ENCODE data around the gene LAMB1. TPM values are rescaled to one million over a fixed set of nuclear protein-coding genes. Genes with fewer than 3 reads are reported as not detected.

Gene LAMB1
- total RNA-seq, 1 experiment from 2014 or later = 101 TPM

DNA sequence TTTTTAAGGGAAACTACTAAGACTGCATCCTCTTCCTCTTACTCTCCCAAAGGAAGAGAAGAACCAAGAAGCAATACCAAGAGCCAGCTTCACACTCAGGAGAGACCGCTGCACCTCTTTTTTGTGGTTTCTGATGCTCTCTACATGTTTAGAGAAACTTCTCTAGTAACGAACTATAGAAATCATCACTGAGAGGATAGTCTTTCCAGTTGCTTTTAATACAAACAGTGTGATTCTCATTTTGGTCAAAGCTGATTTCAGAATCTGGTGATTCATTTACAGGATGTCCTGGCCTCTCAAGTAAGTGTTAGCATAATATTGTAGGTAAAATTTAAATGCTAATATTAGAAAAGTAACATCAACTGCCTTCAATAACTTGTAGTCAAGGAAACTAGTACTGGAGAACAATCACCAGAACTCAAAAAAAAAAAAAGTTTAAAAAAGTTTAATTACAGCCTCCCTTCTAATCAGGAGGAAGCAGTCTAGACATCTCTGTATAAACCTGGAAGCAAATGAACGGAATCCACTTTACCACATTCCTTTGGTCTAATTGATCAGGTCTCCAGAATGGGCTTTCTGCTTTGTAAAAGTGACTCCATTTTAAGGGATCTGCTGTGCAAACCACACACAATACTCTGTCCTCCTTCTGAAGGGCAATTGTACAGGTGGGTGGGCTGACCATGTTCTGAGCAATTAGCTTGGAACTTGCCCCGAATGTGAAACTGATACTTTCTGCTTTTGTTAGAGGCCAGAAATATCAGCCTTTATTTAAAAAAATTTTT, 3.0 kb downstream of the LAMB1 start:
- H3K79me2 ChIP-seq (ENCODE audit: low read length) = peaks cover 54% of the 10 kb centered on the region
- peaks cover 14% of the 10 kb centered on the region for H3F3A ChIP-seq (ENCODE audit: low read length, unreplicated experiment)
- ChIA-PET CTCF (interaction anchor here (0.7 kb wide), 1 partner anchor 873 kb away, joined by 4 read pairs; no protein-coding TSS in a partner anchor), POLR2A (ENCODE audit: unreplicated experiment) (no interaction called here)
- no peaks in the 10 kb centered on the region for H3K9me2 ChIP-seq (replicated peaks; ENCODE audit: low read length)
- H3K4me2 ChIP-seq (ENCODE audit: low read length) = peak overlapping the region; percentile 99
- BruUV-seq (replicated peaks) = no TSS peak
- H3K36me3 ChIP-seq (ENCODE audit: low read depth, low read length) = peaks cover 10% of the 10 kb centered on the region; the same call in 1 of the 2 replicates
- no peak overlapping the region for H3K9ac ChIP-seq (ENCODE audit: low read length)
- H3K27me3 ChIP-seq (ENCODE audit: low read length) = no peaks in the 10 kb centered on the region
- H3K9me3 ChIP-seq (ENCODE audit: low read length) = no peaks in the 10 kb centered on the region
- no peaks in the 10 kb centered on the region for H4K20me1 ChIP-seq (ENCODE audit: low read length)
- intact Hi-C loops (cut with micrococcal nuclease) = loop anchor here (5.0 to 10.0 kb wide), 3 partner anchors 108 to 255 kb away; partner anchors contain the start of genes CBLL1 and DLD
- peak overlapping the region; percentile 87 for H3K4me3 ChIP-seq (ENCODE audit: low read length)
- H3K4me1 ChIP-seq (ENCODE audit: insufficient read depth, low read length) = peaks cover 83% of the 10 kb centered on the region
- no peak for DNase-seq
- H2AFZ ChIP-seq (ENCODE audit: low read length) = no peak overlapping the region
- no peak for TF ChIP-seq EZH2phosphoT487 (IDR thresholded peaks at IDR 0.05; ENCODE audit: borderline replicate concordance, low read length)
- TF ChIP-seq, protein P1, sequence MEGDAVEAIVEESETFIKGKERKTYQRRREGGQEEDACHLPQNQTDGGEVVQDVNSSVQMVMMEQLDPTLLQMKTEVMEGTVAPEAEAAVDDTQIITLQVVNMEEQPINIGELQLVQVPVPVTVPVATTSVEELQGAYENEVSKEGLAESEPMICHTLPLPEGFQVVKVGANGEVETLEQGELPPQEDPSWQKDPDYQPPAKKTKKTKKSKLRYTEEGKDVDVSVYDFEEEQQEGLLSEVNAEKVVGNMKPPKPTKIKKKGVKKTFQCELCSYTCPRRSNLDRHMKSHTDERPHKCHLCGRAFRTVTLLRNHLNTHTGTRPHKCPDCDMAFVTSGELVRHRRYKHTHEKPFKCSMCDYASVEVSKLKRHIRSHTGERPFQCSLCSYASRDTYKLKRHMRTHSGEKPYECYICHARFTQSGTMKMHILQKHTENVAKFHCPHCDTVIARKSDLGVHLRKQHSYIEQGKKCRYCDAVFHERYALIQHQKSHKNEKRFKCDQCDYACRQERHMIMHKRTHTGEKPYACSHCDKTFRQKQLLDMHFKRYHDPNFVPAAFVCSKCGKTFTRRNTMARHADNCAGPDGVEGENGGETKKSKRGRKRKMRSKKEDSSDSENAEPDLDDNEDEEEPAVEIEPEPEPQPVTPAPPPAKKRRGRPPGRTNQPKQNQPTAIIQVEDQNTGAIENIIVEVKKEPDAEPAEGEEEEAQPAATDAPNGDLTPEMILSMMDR (conservative IDR thresholded peaks at IDR 0.05; ENCODE audit: low read depth, low read length) = no peak
- TF ChIP-seq EZH2 (IDR thresholded peaks at IDR 0.05; ENCODE audit: low read length, unreplicated experiment) = no peak
- H3K27ac ChIP-seq (ENCODE audit: low read length) = peak overlapping the region; percentile 11; the same call in 1 of the 2 replicates
- no peak for ATAC-seq

DNA sequence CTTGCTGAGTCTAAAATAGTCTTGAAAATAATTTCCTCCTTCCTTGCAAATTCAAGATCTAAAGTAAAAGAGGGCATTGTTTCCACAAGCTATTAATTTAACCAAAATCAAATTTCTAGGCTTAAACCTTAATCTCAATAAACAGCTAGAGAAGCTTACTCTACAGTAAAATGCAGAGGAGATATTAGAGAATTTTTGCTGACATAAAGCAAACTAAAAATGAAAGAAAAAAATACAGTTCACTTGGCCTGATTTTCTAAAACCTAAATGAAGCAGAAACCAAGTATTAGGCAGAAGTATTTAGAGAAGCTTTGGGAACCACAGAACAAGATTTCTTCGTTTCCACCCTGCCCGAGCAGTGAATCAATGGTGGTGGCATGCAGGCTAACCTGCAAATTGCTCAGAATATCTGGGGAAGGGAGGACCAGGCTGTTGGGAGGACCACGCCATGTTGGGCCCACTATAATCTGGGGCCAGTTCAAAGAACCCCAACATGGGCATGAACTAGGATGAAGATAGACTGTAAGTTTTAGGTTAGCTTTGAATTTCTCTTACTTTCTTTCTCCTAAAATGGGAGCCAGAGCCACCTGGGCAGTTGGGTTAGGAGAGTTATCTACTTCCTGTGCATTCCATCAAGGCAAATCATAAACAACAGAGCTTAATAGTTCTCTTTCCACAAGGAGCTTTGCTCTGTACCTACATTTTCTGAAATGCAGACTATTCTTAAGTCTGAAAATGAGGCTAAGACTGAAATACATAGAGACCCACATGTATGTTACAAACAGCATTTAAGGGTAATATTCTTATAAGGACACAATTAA, 4.1 kb downstream of the LAMB1 start:
- POLR2A ChIA-PET (ENCODE audit: unreplicated experiment) = interaction anchor here (0.7 kb wide), 1 partner anchor 163 kb away, joined by 3 read pairs; no protein-coding TSS in a partner anchor
- peaks cover 54% of the 10 kb centered on the region for H3K79me2 ChIP-seq (ENCODE audit: low read length)

More for the DNA sequence above, 4.1 kb downstream of the LAMB1 start:
- no peak for ATAC-seq
- Histone ChIP-seq H3K9me2 (replicated peaks; ENCODE audit: low read length) (no peaks in the 10 kb centered on the region), H3F3A (ENCODE audit: low read length, unreplicated experiment) (peaks cover 14% of the 10 kb centered on the region), H3K9me3 (ENCODE audit: low read length) (no peaks in the 10 kb centered on the region), H3K27me3 (ENCODE audit: low read length) (no peaks in the 10 kb centered on the region), H3K9ac (ENCODE audit: low read length) (no peak overlapping the region), H3K4me2 (ENCODE audit: low read length) (peak overlapping the region; percentile 99), H4K20me1 (ENCODE audit: low read length) (no peaks in the 10 kb centered on the region), H2AFZ (ENCODE audit: low read length) (no peak overlapping the region), H3K4me1 (ENCODE audit: insufficient read depth, low read length) (peaks cover 83% of the 10 kb centered on the region), H3K4me3 (ENCODE audit: low read length) (peak overlapping the region; percentile 20; the same call in 1 of the 2 replicates), H3K27ac (ENCODE audit: low read length) (peak overlapping the region; percentile 2), H3K36me3 (ENCODE audit: low read depth, low read length) (peaks cover 19% of the 10 kb centered on the region)
- intact Hi-C loops (cut with micrococcal nuclease) = loop anchor here (5.0 kb wide), 1 partner anchor 148 kb away; no protein-coding TSS in a partner anchor
- BruUV-seq (replicated peaks) = no TSS peak
- CTCF ChIA-PET = interaction anchor here (0.7 kb wide), 1 partner anchor 871 kb away, joined by 4 read pairs; no protein-coding TSS in a partner anchor
- no peak for DNase-seq
- TF ChIP-seq, protein P1 (conservative IDR thresholded peaks at IDR 0.05; ENCODE audit: low read depth, low read length) = no peak
- no peak for TF ChIP-seq EZH2phosphoT487 (IDR thresholded peaks at IDR 0.05; ENCODE audit: borderline replicate concordance, low read length)
- no peak for TF ChIP-seq EZH2 (IDR thresholded peaks at IDR 0.05; ENCODE audit: low read length, unreplicated experiment)
